Measurements from ENCODE around the gene ZNF57. TPM values are rescaled to one million over a fixed set of nuclear protein-coding genes. Genes with fewer than 3 reads are reported as not detected.
A peak's percentile ranks its signal among the peaks of the same experiment; 100 is the strongest.
"Not testable (repeated sequence)": the region's sequence is repeated elsewhere in the genome, so short reads cannot be mapped to it uniquely, and the experiment has no call there.

The ZNF57 gene
- polyA plus RNA-seq, 4 donors, result 6.3 to 10.0 (median 7.7) TPM

GRCh38 chr19:2890531-2890930, 10.2 kb upstream of the ZNF57 start:
- not testable (repeated sequence) for DNase-seq (ENCODE audit: low read depth in 4 of 4, low spot score in 3 of 4)

- no peak for DNase-seq (ENCODE audit: low read depth in 4 of 4, low spot score in 3 of 4)
These were observed 4.0 kb upstream of the ZNF57 start for GRCh38 chr19:2896694-2897093.

GRCh38 chr19:2902590-2903218, 2.0 kb downstream of the ZNF57 start:
- DNase-seq (ENCODE audit: low read depth in 4 of 4, low spot score in 3 of 4), result no peak

- DNase-seq (ENCODE audit: low read depth in 4 of 4, low spot score in 3 of 4), result not testable (repeated sequence)
These were observed 2.6 kb downstream of the ZNF57 start for GRCh38 chr19:2903326-2903725.

- no peak for DNase-seq (ENCODE audit: low read depth in 4 of 4, low spot score in 3 of 4)
These were observed 5.3 kb downstream of the ZNF57 start for GRCh38 chr19:2905918-2906519.

- DNase-seq (ENCODE audit: low read depth in 4 of 4, low spot score in 3 of 4), result no peak
These were observed 6.0 kb downstream of the ZNF57 start for GRCh38 chr19:2906631-2907195.

GRCh38 chr19:2912306-2912705, 11.6 kb downstream of the ZNF57 start:
- DNase-seq (ENCODE audit: low read depth in 4 of 4, low spot score in 3 of 4), result no peak

- no peak for DNase-seq (ENCODE audit: low read depth in 4 of 4, low spot score in 3 of 4)
These were observed 16.8 kb downstream of the ZNF57 start for GRCh38 chr19:2917275-2918184.

- no peak for DNase-seq (ENCODE audit: low read depth in 4 of 4, low spot score in 3 of 4)
These were observed 22.3 kb downstream of the ZNF57 start for GRCh38 chr19:2922987-2923386.

GRCh38 chr19:2923510-2923909, 22.8 kb downstream of the ZNF57 start:
- DNase-seq (ENCODE audit: low read depth in 4 of 4, low spot score in 3 of 4), result no peak

- DNase-seq (ENCODE audit: low read depth in 4 of 4, low spot score in 3 of 4), result no peak
These were observed 25.8 kb downstream of the ZNF57 start for GRCh38 chr19:2926341-2927031.

- DNase-seq (ENCODE audit: low read depth in 4 of 4, low spot score in 3 of 4), result no peak
These were observed 26.3 kb downstream of the ZNF57 start for GRCh38 chr19:2927032-2927430.

- no peak for DNase-seq (ENCODE audit: low read depth in 4 of 4, low spot score in 3 of 4)
These were observed 32.8 kb downstream of the ZNF57 start for GRCh38 chr19:2933490-2933910.

GRCh38 chr19:2935863-2936262, 35.1 kb downstream of the ZNF57 start:
- not testable (repeated sequence) for DNase-seq (ENCODE audit: low read depth in 4 of 4, low spot score in 3 of 4)

GRCh38 chr19:2942928-2943640, 42.4 kb downstream of the ZNF57 start:
- DNase-seq (ENCODE audit: low read depth in 4 of 4, low spot score in 3 of 4), result no peak

- DNase-seq (ENCODE audit: low read depth in 4 of 4, low spot score in 3 of 4), result no peak
These were observed 43.7 kb downstream of the ZNF57 start for GRCh38 chr19:2944403-2944774.

- DNase-seq (ENCODE audit: low read depth in 4 of 4, low spot score in 3 of 4), result peak; percentile 99
These were observed 44.2 kb downstream of the ZNF57 start, which contains the start of gene ZNF77 for GRCh38 chr19:2944775-2945574. ZNF77 (minus strand) TSS chr19:2944971; CDS start chr19:2944840, 131 bp downstream.

GRCh38 chr19:2945575-2946184, 45.0 kb downstream of the ZNF57 start:
- DNase-seq (ENCODE audit: low read depth in 4 of 4, low spot score in 3 of 4), result no peak

GRCh38 chr19:2949939-2950285, 49.2 kb downstream of the ZNF57 start:
- no peak for DNase-seq (ENCODE audit: low read depth in 4 of 4, low spot score in 3 of 4)
